B cell (primary cell): ENCODE measurements around the gene TRAPPC12. TPM values are rescaled to one million over a fixed set of nuclear protein-coding genes. Genes with fewer than 3 reads are reported as not detected.

Source experiments
- ATAC-seq: fragments of 200-7000 bp; cut with Tn5 transposase; one replicate; pipeline ENCODE4 v1.10.0; 2021; ENCODE audit warnings: low read depth, mild to moderate bottlenecking, moderate number of reproducible peaks, moderate library complexity
- CTCF ChIA-PET: fragments of 350-600 bp; sonication (Branson Sonifier 250); formaldehyde crosslinking; loops from one replicate; lab custom pipeline; 2021; ENCODE audit warnings: antibody characterized with exemption, inconsistent platforms; lab: Charles Lee
- POLR2A ChIA-PET: fragments of 350-600 bp; sonication (Branson Sonifier 250); formaldehyde crosslinking; loops from one replicate; lab custom pipeline; 2021; ENCODE audit warnings: antibody characterized with exemption; lab: Charles Lee
- DNase-seq: peaks from one replicate; pipeline ENCODE4 v3.0.0; 2013
- H2AFZ ChIP-seq: 2 replicates; pipeline ENCODE4 v1.6.1; 2012; ENCODE audit warnings: mild to moderate bottlenecking, low read depth, low read length; ENCODE audit not compliant: insufficient read depth, poor library complexity, severe bottlenecking
- H3K27ac ChIP-seq, 2 donors: 1 replicate in 1 of 2; 2 replicates in 1 of 2; pipeline ENCODE4 v1.5.1; 2012 to 2013; ENCODE audit warnings: low read length in 2 of 2, mild to moderate bottlenecking in 2 of 2, moderate library complexity in 1 of 2
- H3K27me3 ChIP-seq, 4 experiments: fragments of 200-600 bp in 1 of 4; sonication (generic) in 1 of 4; replicated peaks in 1 of 4; 1 replicate in 2 of 4; 2 replicates in 2 of 4; pipeline versions ENCODE4 v1.6.1 to v1.7.0; 2013 to 2016; ENCODE audit warnings: low read length in 3 of 4, mild to moderate bottlenecking in 2 of 4, mixed read lengths in 1 of 4, moderate library complexity in 1 of 4; ENCODE audit not compliant: insufficient read depth in 4 of 4, control insufficient read depth in 3 of 4; ENCODE audit errors: control extremely low read depth in 1 of 4
- H3K36me3 ChIP-seq, 2 experiments: replicated peaks in 1 of 2; 1 replicate in 1 of 2; 2 replicates in 1 of 2; pipeline versions ENCODE4 v1.6.1 to v1.7.1; 2013; ENCODE audit warnings: low read length in 1 of 2; ENCODE audit not compliant: insufficient read depth in 2 of 2, control insufficient read depth in 1 of 2; ENCODE audit errors: control extremely low read depth in 1 of 2, extremely low read depth in 1 of 2
- H3K4me1 ChIP-seq, 2 donors: fragments of 200-600 bp in 1 of 2; sonication (generic) in 1 of 2; 1 replicate in 1 of 2; 2 replicates in 1 of 2; pipeline versions ENCODE4 v1.5.1 to v1.6.1; 2013 to 2017; ENCODE audit warnings: low read length in 2 of 2; ENCODE audit not compliant: control insufficient read depth in 2 of 2, insufficient read depth in 2 of 2
- H3K4me2 ChIP-seq: replicated peaks from 2 replicates; pipeline ENCODE3; 2012; ENCODE audit warnings: mild to moderate bottlenecking, low read depth, low read length; ENCODE audit not compliant: poor library complexity, severe bottlenecking
- H3K4me3 ChIP-seq, 5 experiments: fragments of 200-600 bp in 1 of 5; sonication (generic) in 1 of 5; 1 replicate in 3 of 5; 2 replicates in 2 of 5; pipeline versions ENCODE4 v1.5.1 to v1.7.0; 2011 to 2016; ENCODE audit warnings: low read length in 4 of 5, mild to moderate bottlenecking in 4 of 5, low read depth in 2 of 5, control low read depth in 1 of 5, moderate library complexity in 1 of 5; ENCODE audit not compliant: insufficient read depth in 1 of 5; ENCODE audit errors: control extremely low read depth in 1 of 5, extremely low read depth in 1 of 5
- H3K79me2 ChIP-seq: fragments of 200-600 bp; sonication (generic); one replicate; pipeline ENCODE4 v1.6.0; 2016; ENCODE audit warnings: low read length; ENCODE audit not compliant: control insufficient read depth, insufficient read depth
- H3K9ac ChIP-seq: fragments of 200-600 bp; sonication (generic); 2 replicates; pipeline ENCODE4 v1.6.1; 2017; ENCODE audit warnings: mild to moderate bottlenecking, low read length, moderate library complexity
- H3K9me3 ChIP-seq, 3 donors: one replicate each; pipeline versions ENCODE4 v1.6.1 to v1.7.1; 2013; ENCODE audit warnings: low read length in 2 of 3; ENCODE audit not compliant: control insufficient read depth in 2 of 3, insufficient read depth in 1 of 3; ENCODE audit errors: control extremely low read depth in 1 of 3
- H4K20me1 ChIP-seq: 2 replicates; pipeline ENCODE4 v1.6.0; 2012; ENCODE audit warnings: mild to moderate bottlenecking, low read length; ENCODE audit not compliant: insufficient read depth, control insufficient read depth, poor library complexity, severe bottlenecking
- H3K27ac Mint-ChIP-seq: one replicate; pipeline ENCODE4 v1.8.0; 2021; ENCODE audit warnings: mixed read lengths
- H3K27me3 Mint-ChIP-seq: one replicate; pipeline ENCODE4 v1.8.0; 2021; ENCODE audit warnings: mixed read lengths
- H3K4me1 Mint-ChIP-seq: one replicate; pipeline ENCODE4 v1.8.0; 2021; ENCODE audit warnings: mixed read lengths
- H3K4me3 Mint-ChIP-seq: one replicate; pipeline ENCODE4 v1.8.0; 2021; ENCODE audit warnings: mixed read lengths
- H3K9me3 Mint-ChIP-seq: one replicate; pipeline ENCODE4 v1.8.0; 2022; ENCODE audit warnings: mixed read lengths; ENCODE audit not compliant: insufficient read depth
- CTCF ChIP-seq: fragments of 200-600 bp; IDR thresholded peaks from one replicate; pipeline ENCODE4 v1.8.0; 2022; ENCODE audit warnings: antibody characterized with exemption, mild to moderate bottlenecking
- EZH2 ChIP-seq: IDR thresholded peaks from 2 replicates; pipeline ENCODE4 v1.6.1; 2012; ENCODE audit warnings: borderline replicate concordance, low read depth, mild to moderate bottlenecking, moderate library complexity, low read length; ENCODE audit not compliant: insufficient read depth, poor library complexity, severe bottlenecking
- WGBS: methylation state at CpG from one replicate; pipeline ENCODE4 v1.1.5; 2013; ENCODE audit warnings: missing lambda C conversion rate; ENCODE audit not compliant: insufficient coverage; 5-methylcytosine and 5-hydroxymethylcytosine counted together
- intact Hi-C: fragments of 100-400 bp; cut with micrococcal nuclease; formaldehyde crosslinking; loops from one replicate; pipeline ENCODE4 v1.10.0; 2022
- polyA plus RNA-seq: library from polyadenylated mRNA; depleted of rRNA; stranded (reverse); fragments of >200 nt; gene quantifications from 2 replicates; pipeline ENCODE4 v1.2.3, GENCODE V29; 2012
- total RNA-seq, 2 donors: library from RNA; stranded (reverse); fragments of 120-200 nt in 1 of 2; gene quantifications; 1 replicate in 1 of 2; 2 replicates in 1 of 2; pipeline versions ENCODE4 v1.2.3 to v1.2.4, GENCODE V29; 2013 to 2022

TRAPPC12 gene
- total and polyA plus RNA-seq, 2 donors (not counting 1 experiment from before 2014, with no cell fraction given) = 80.9 to 151 TPM

- intact Hi-C loops = no loop called here
- no peaks in the 10 kb centered on the region for H4K20me1 ChIP-seq
- H3K9ac ChIP-seq = no peak overlapping the region
- ATAC-seq (no peak), DNase-seq (no peak)
- no peaks in the 10 kb centered on the region for H3K27me3 ChIP-seq
- CTCF ChIA-PET = no interaction called here
- H3K9me3 ChIP-seq = peaks cover 0 to 3% (median 0%) of the 10 kb centered on the region in 3 donors
- POLR2A ChIA-PET = no interaction called here
- TF ChIP-seq EZH2 = no peak
- no peak for TF ChIP-seq CTCF
- no peak overlapping the region for H3K4me3 ChIP-seq
- peaks cover 16% of the 10 kb centered on the region for H3K4me1 Mint-ChIP-seq
- H3K4me3 Mint-ChIP-seq = no peak overlapping the region
- H3K4me2 ChIP-seq = no peak overlapping the region
- H2AFZ ChIP-seq = no peak overlapping the region
- no peaks in the 10 kb centered on the region for H3K9me3 Mint-ChIP-seq
- H3K4me1 ChIP-seq = peaks cover 6 to 11% of the 10 kb centered on the region in 2 donors
- no peaks in the 10 kb centered on the region for H3K27me3 Mint-ChIP-seq
- H3K79me2 ChIP-seq = no peaks in the 10 kb centered on the region
- WGBS = 97% methylated on average over 9 of the region's 10 CpGs
- H3K27ac ChIP-seq = no peak overlapping the region
- peaks cover 0 to 32% of the 10 kb centered on the region in 2 experiments for H3K36me3 ChIP-seq
- H3K27ac Mint-ChIP-seq = no peak overlapping the region
Measured at GRCh38 chr2:3458396-3459184, 79.1 kb downstream of the TRAPPC12 start.
